SK-N-SH (cell line): ENCODE results near the gene RASAL2. TPM values are rescaled to one million over a fixed set of nuclear protein-coding genes. Genes with fewer than 3 reads are reported as not detected.

Source experiments
- CTCF ChIA-PET: fragments of 300-600, 350-600 bp; formaldehyde crosslinking; extraction: SDS; loops from one replicate; lab custom pipeline; 2021; lab: Yijun Ruan, JAX
- POLR2A ChIA-PET: fragments of 350-600 bp; sonication (Branson Sonifier 250); formaldehyde crosslinking; extraction: SDS; loops from one replicate; lab custom pipeline; 2020; ENCODE audit warnings: antibody characterized with exemption, inconsistent platforms; lab: Yijun Ruan, JAX
- DNase-seq: peaks from one replicate; pipeline ENCODE4 v3.0.0; 2012
- H2AFZ ChIP-seq: fragments of 200-600 bp; sonication (generic); 2 replicates; pipeline ENCODE4 v1.8.1; 2016; ENCODE audit warnings: antibody characterized with exemption, mild to moderate bottlenecking, low read depth
- H3F3A ChIP-seq: fragments of 200-600 bp; sonication (generic); replicated peaks from 2 replicates; pipeline ENCODE3; 2016; ENCODE audit warnings: antibody characterized with exemption, mild to moderate bottlenecking; ENCODE audit not compliant: insufficient read depth
- H3K27ac ChIP-seq, 2 experiments: fragments of 200-500 bp in 1 of 2; fragments of 200-600 bp in 1 of 2; sonication (Bioruptor generic) in 1 of 2; sonication (generic), shearing (Covaris generic) in 1 of 2; 2 replicates each; pipeline versions ENCODE4 v1.5.1 to v1.6.1; 2014 to 2016; ENCODE audit warnings: low read depth in 2 of 2, inconsistent platforms in 1 of 2, low read length in 1 of 2, mild to moderate bottlenecking in 1 of 2, mixed read lengths in 1 of 2
- H3K27me3 ChIP-seq: fragments of 200-600 bp; sonication (generic), shearing (Covaris generic); 2 replicates; pipeline ENCODE4 v1.6.1; 2016; ENCODE audit warnings: mixed run types; ENCODE audit not compliant: insufficient read depth
- H3K36me3 ChIP-seq, 2 experiments: fragments of 200-500 bp in 1 of 2; fragments of 200-600 bp in 1 of 2; sonication (Bioruptor generic) in 1 of 2; sonication (generic) in 1 of 2; replicated peaks in 1 of 2; 2 replicates each; pipeline versions ENCODE3 to v1.5.1; 2014 to 2016; ENCODE audit warnings: low read length in 1 of 2, mild to moderate bottlenecking in 1 of 2; ENCODE audit not compliant: insufficient read depth in 2 of 2, control insufficient read depth in 1 of 2
- H3K4me1 ChIP-seq, 2 experiments: fragments of 200-500 bp in 1 of 2; fragments of 200-600 bp in 1 of 2; sonication (Bioruptor generic) in 1 of 2; sonication (generic), shearing (Covaris generic) in 1 of 2; 2 replicates each; pipeline versions ENCODE4 v1.5.1 to v1.6.1; 2014 to 2016; ENCODE audit warnings: low read depth in 1 of 2, low read length in 1 of 2, mixed run types in 1 of 2; ENCODE audit not compliant: insufficient read depth in 2 of 2, control insufficient read depth in 1 of 2
- H3K4me2 ChIP-seq: fragments of 200-600 bp; sonication (generic), shearing (Covaris generic); 2 replicates; pipeline ENCODE4 v1.6.1; 2017; ENCODE audit warnings: mixed run types
- H3K4me3 ChIP-seq, 2 experiments: fragments of 200-500 bp in 1 of 2; fragments of 200-600 bp in 1 of 2; sonication (Bioruptor generic) in 1 of 2; sonication (generic), shearing (Covaris generic) in 1 of 2; 2 replicates each; pipeline versions ENCODE4 v1.5.1 to v1.8.1; 2014 to 2016; ENCODE audit warnings: low read depth in 2 of 2, inconsistent platforms in 1 of 2, low read length in 1 of 2, mild to moderate bottlenecking in 1 of 2, mixed read lengths in 1 of 2, moderate library complexity in 1 of 2
- H3K79me2 ChIP-seq: fragments of 200-600 bp; sonication (generic); 2 replicates; pipeline ENCODE4 v1.8.1; 2017; ENCODE audit warnings: mild to moderate bottlenecking; ENCODE audit not compliant: insufficient read depth
- H3K9ac ChIP-seq: fragments of 200-600 bp; sonication (generic); 2 replicates; pipeline ENCODE4 v1.6.1; 2017; ENCODE audit warnings: mixed run types
- H3K9me2 ChIP-seq: fragments of 200-600 bp; sonication (generic); 2 replicates; pipeline ENCODE4 v1.6.1; 2017; ENCODE audit warnings: mixed run types
- H3K9me3 ChIP-seq: fragments of 200-600 bp; sonication (generic); 2 replicates; pipeline ENCODE4 v1.6.1; 2017; ENCODE audit warnings: mixed run types, mild to moderate bottlenecking, moderate library complexity
- H4K20me1 ChIP-seq: fragments of 200-600 bp; sonication (generic); 2 replicates; pipeline ENCODE4 v1.6.1; 2017; ENCODE audit warnings: mild to moderate bottlenecking, mixed run types; ENCODE audit not compliant: insufficient read depth
- CHD2 ChIP-seq: fragments of 150-350 bp; IDR thresholded peaks from 2 replicates; pipeline ENCODE4 v1.6.1; 2018; ENCODE audit warnings: low read length; ENCODE audit not compliant: partially characterized antibody
- ELF1 ChIP-seq: IDR thresholded peaks from 2 replicates; pipeline ENCODE4 v1.4.0; 2012
- FOSL2 ChIP-seq: IDR thresholded peaks from 2 replicates; pipeline ENCODE4 v1.4.0; 2012; ENCODE audit warnings: low read depth, mild to moderate bottlenecking, moderate library complexity, borderline replicate concordance
- GABPA ChIP-seq: IDR thresholded peaks from 2 replicates; pipeline ENCODE4 v1.4.0; 2012; ENCODE audit warnings: low read depth, mild to moderate bottlenecking
- MAX ChIP-seq: IDR thresholded peaks from 2 replicates; pipeline ENCODE4 v1.4.0; 2012; ENCODE audit warnings: low read depth
- MEF2A ChIP-seq: IDR thresholded peaks from 2 replicates; pipeline ENCODE4 v1.4.0; 2012; ENCODE audit warnings: low read depth, borderline replicate concordance
- NFIC ChIP-seq: IDR thresholded peaks from 2 replicates; pipeline ENCODE4 v1.4.0; 2012; ENCODE audit warnings: borderline replicate concordance
- RCOR1 ChIP-seq: fragments of 150-350 bp; IDR thresholded peaks from 2 replicates; pipeline ENCODE4 v1.6.1; 2017; ENCODE audit warnings: antibody characterized with exemption, low read length
- RFX5 ChIP-seq: IDR thresholded peaks from 2 replicates; pipeline ENCODE4 v1.6.1; 2012; ENCODE audit warnings: mild to moderate bottlenecking, improper control_type of control experiment, low read length
- RXRA ChIP-seq: IDR thresholded peaks from 2 replicates; pipeline ENCODE4 v1.4.0; 2012; ENCODE audit warnings: low read depth, mild to moderate bottlenecking, borderline replicate concordance
- SIN3A ChIP-seq: IDR thresholded peaks from 2 replicates; pipeline ENCODE4 v1.6.1; 2012; ENCODE audit warnings: low read depth, mild to moderate bottlenecking, low read length, moderate library complexity, borderline replicate concordance
- TAF1 ChIP-seq: IDR thresholded peaks from 2 replicates; pipeline ENCODE4 v1.6.1; 2012; ENCODE audit warnings: low read depth, mild to moderate bottlenecking, low read length, moderate library complexity, borderline replicate concordance
- TEAD4 ChIP-seq: IDR thresholded peaks from 2 replicates; pipeline ENCODE4 v1.4.0; 2012; ENCODE audit warnings: mild to moderate bottlenecking, borderline replicate concordance; ENCODE audit not compliant: insufficient read depth
- YY1 ChIP-seq: IDR thresholded peaks from 2 replicates; pipeline ENCODE4 v1.4.0; 2012; ENCODE audit warnings: low read depth, mild to moderate bottlenecking
- polyA plus RNA-seq, 3 experiments: library from polyadenylated mRNA; depleted of rRNA; stranded (reverse); fragments of >200 nt; gene quantifications; 2 replicates each; pipeline ENCODE4 v1.2.3, GENCODE V29; 2012
- TF ChIP-seq, protein P1 (sequence below): IDR thresholded peaks from 2 replicates; pipeline ENCODE4 v1.4.0; 2012; ENCODE audit warnings: low read depth, borderline replicate concordance
- TF ChIP-seq, protein P2 (sequence below): IDR thresholded peaks from 2 replicates; pipeline ENCODE4 v1.4.0; 2012; ENCODE audit warnings: low read depth, borderline replicate concordance
- TF ChIP-seq, protein P3 (sequence below): IDR thresholded peaks from 2 replicates; pipeline ENCODE4 v1.6.1; 2012; ENCODE audit warnings: mild to moderate bottlenecking, low read depth, low read length, moderate library complexity

Gene RASAL2
- polyA plus RNA-seq, 1 of the 3 experiments (the other 2 are of a cell fraction) = 6.9 TPM

- DNase-seq = no peak
- CTCF ChIA-PET = no interaction called here
- Histone ChIP-seq H2AFZ (no peak overlapping the region), H3K9me2 (no peaks in the 10 kb centered on the region), H3K79me2 (peaks cover 81% of the 10 kb centered on the region), H3K27ac (no peak overlapping the region), H3K9me3 (no peaks in the 10 kb centered on the region), H4K20me1 (no peaks in the 10 kb centered on the region), H3K36me3 (no peaks in the 10 kb centered on the region), H3K9ac (no peak overlapping the region), H3K27me3 (no peaks in the 10 kb centered on the region), H3K4me3 (no peak overlapping the region), H3K4me1 (no peaks in the 10 kb centered on the region), H3K4me2 (no peak overlapping the region), H3F3A (no peaks in the 10 kb centered on the region)
- POLR2A ChIA-PET = no interaction called here
- TF ChIP-seq, protein P1, sequence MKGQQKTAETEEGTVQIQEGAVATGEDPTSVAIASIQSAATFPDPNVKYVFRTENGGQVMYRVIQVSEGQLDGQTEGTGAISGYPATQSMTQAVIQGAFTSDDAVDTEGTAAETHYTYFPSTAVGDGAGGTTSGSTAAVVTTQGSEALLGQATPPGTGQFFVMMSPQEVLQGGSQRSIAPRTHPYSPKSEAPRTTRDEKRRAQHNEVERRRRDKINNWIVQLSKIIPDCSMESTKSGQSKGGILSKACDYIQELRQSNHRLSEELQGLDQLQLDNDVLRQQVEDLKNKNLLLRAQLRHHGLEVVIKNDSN = no peak
- TF ChIP-seq YY1 (no peak), ELF1 (no peak), CHD2 (no peak), SIN3A (no peak), RCOR1 (no peak), RFX5 (no peak), TEAD4 (no peak), FOSL2 (no peak), TAF1 (no peak), NFIC (no peak), RXRA (no peak), MAX (no peak), GABPA (no peak), MEF2A (no peak)
- TF ChIP-seq, protein P2, sequence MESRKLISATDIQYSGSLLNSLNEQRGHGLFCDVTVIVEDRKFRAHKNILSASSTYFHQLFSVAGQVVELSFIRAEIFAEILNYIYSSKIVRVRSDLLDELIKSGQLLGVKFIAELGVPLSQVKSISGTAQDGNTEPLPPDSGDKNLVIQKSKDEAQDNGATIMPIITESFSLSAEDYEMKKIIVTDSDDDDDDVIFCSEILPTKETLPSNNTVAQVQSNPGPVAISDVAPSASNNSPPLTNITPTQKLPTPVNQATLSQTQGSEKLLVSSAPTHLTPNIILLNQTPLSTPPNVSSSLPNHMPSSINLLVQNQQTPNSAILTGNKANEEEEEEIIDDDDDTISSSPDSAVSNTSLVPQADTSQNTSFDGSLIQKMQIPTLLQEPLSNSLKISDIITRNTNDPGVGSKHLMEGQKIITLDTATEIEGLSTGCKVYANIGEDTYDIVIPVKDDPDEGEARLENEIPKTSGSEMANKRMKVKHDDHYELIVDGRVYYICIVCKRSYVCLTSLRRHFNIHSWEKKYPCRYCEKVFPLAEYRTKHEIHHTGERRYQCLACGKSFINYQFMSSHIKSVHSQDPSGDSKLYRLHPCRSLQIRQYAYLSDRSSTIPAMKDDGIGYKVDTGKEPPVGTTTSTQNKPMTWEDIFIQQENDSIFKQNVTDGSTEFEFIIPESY = no peak
- TF ChIP-seq, protein P3, sequence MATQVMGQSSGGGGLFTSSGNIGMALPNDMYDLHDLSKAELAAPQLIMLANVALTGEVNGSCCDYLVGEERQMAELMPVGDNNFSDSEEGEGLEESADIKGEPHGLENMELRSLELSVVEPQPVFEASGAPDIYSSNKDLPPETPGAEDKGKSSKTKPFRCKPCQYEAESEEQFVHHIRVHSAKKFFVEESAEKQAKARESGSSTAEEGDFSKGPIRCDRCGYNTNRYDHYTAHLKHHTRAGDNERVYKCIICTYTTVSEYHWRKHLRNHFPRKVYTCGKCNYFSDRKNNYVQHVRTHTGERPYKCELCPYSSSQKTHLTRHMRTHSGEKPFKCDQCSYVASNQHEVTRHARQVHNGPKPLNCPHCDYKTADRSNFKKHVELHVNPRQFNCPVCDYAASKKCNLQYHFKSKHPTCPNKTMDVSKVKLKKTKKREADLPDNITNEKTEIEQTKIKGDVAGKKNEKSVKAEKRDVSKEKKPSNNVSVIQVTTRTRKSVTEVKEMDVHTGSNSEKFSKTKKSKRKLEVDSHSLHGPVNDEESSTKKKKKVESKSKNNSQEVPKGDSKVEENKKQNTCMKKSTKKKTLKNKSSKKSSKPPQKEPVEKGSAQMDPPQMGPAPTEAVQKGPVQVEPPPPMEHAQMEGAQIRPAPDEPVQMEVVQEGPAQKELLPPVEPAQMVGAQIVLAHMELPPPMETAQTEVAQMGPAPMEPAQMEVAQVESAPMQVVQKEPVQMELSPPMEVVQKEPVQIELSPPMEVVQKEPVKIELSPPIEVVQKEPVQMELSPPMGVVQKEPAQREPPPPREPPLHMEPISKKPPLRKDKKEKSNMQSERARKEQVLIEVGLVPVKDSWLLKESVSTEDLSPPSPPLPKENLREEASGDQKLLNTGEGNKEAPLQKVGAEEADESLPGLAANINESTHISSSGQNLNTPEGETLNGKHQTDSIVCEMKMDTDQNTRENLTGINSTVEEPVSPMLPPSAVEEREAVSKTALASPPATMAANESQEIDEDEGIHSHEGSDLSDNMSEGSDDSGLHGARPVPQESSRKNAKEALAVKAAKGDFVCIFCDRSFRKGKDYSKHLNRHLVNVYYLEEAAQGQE = no peak
These were observed 21.4 kb downstream of the RASAL2 start for GRCh38 chr1:178115260-178115659.
